Kidney epithelial cell (primary cell): ENCODE results near the gene ISOC2. TPM values are rescaled to one million over a fixed set of nuclear protein-coding genes. Genes with fewer than 3 reads are reported as not detected.

Source experiments
- DNase-seq: peaks from one replicate; pipeline ENCODE4 v3.0.0-alpha.2; 2010; ENCODE audit warnings: low read depth
- H3K27me3 ChIP-seq: 2 replicates; pipeline ENCODE4 v1.6.0; 2011; ENCODE audit warnings: low read length; ENCODE audit not compliant: control insufficient read depth, insufficient read depth
- H3K36me3 ChIP-seq: 2 replicates; pipeline ENCODE4 v1.5.1; 2011; ENCODE audit warnings: low read length; ENCODE audit not compliant: control insufficient read depth, insufficient read depth
- H3K4me3 ChIP-seq: 2 replicates; pipeline ENCODE4 v1.5.1; 2011; ENCODE audit warnings: low read depth, mild to moderate bottlenecking, control low read depth, low read length
- CTCF ChIP-seq: IDR thresholded peaks from 2 replicates; pipeline ENCODE4 v1.5.1; 2011; ENCODE audit warnings: mild to moderate bottlenecking, moderate library complexity, low read length, control low read depth, inconsistent platforms; ENCODE audit not compliant: insufficient read depth, poor library complexity, severe bottlenecking
- total RNA-seq: library from RNA; depleted of rRNA; stranded (reverse); fragments of >200 nt; gene quantifications from 2 replicates; pipeline ENCODE4 v1.2.3, GENCODE V29; 2015

The ISOC2 gene
- total RNA-seq, 1 donor from 2014 or later, result 49.8 TPM

- TF ChIP-seq CTCF, result no peak
- no peaks in the 10 kb centered on the region for H3K27me3 ChIP-seq
- peaks cover 1% of the 10 kb centered on the region for H3K36me3 ChIP-seq
- no peak for DNase-seq
- no peak overlapping the region for H3K4me3 ChIP-seq
Observed at GRCh38 chr19:55479451-55480230, 18.2 kb upstream of the ISOC2 start.

- TF ChIP-seq CTCF, result no peak
- Histone ChIP-seq H3K36me3 (peaks cover 1% of the 10 kb centered on the region), H3K27me3 (no peaks in the 10 kb centered on the region), H3K4me3 (no peak overlapping the region)
- DNase-seq, result no peak
Observed at GRCh38 chr19:55479045-55479444, 17.6 kb upstream of the ISOC2 start.

- no peak for TF ChIP-seq CTCF
Observed at GRCh38 chr19:55478364-55478763, 16.9 kb upstream of the ISOC2 start.

GRCh38 chr19:55477905-55478304 is 16.5 kb upstream of the ISOC2 start:
- DNase-seq, result no peak
- Histone ChIP-seq H3K36me3 (no peaks in the 10 kb centered on the region), H3K4me3 (no peak overlapping the region), H3K27me3 (no peaks in the 10 kb centered on the region)
- no peak for TF ChIP-seq CTCF

More at GRCh38 chr19:55478364-55478763, 16.9 kb upstream of the ISOC2 start:
- Histone ChIP-seq H3K27me3 (no peaks in the 10 kb centered on the region), H3K4me3 (no peak overlapping the region), H3K36me3 (no peaks in the 10 kb centered on the region)
- no peak for DNase-seq

GRCh38 chr19:55476100-55476775 is 14.8 kb upstream of the ISOC2 start, which contains the start of gene ZNF628:
TSS of gene ZNF628 (plus strand) at chr19:55476617. CDS start at chr19:55479911, 3,294 bp downstream.
- DNase-seq, result peak; percentile 88
- Histone ChIP-seq H3K36me3 (no peaks in the 10 kb centered on the region), H3K27me3 (no peaks in the 10 kb centered on the region), H3K4me3 (peak within 1 kb of the TSS; percentile 49)
- no peak for TF ChIP-seq CTCF
